ENCODE data around the gene RHOC.

DNA sequence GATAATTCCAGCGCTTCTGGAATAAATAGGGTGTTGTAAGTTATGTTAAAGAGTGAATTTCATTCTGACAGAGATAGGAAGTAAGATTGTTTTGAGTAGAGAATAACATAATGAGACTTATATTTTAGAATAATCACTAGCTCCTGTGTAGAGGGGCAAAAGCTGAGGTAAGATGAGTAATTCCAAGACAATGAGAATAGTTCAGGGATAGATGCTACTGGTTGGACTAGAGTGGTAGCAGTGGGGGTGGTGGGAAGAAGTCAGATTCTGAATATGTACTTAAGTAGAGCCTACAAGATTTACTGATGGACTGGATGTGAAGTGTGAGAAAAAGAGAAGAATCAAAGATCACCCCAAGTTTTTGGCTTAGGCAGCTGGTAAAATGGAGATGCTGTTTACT, 55.7 kb downstream of the RHOC start:
- no peak for TF ChIP-seq POLR2A (IDR thresholded peaks at IDR 0.05; ENCODE audit: low read depth, low read length)
- no peak for TF ChIP-seq POLR2AphosphoS5 (IDR thresholded peaks at IDR 0.05; ENCODE audit: low read depth, low read length)
- no peak for TF ChIP-seq TAF1 (IDR thresholded peaks at IDR 0.05; ENCODE audit: borderline replicate concordance, low read depth, low read length)
